HFFc6 (cell line): ENCODE measurements around the gene NANOGP8. TPM values are rescaled to one million over a fixed set of nuclear protein-coding genes. Genes with fewer than 3 reads are reported as not detected.

Experiments
- DNase-seq: peaks from one replicate; pipeline ENCODE4 v3.0.0-alpha.2; 2018
- H3K27ac Mint-ChIP-seq: 2 replicates; pipeline ENCODE4 v1.8.0; 2020; ENCODE audit warnings: mild to moderate bottlenecking, mixed read lengths
- H3K27me3 Mint-ChIP-seq: 2 replicates; pipeline ENCODE4 v1.8.0; 2021; ENCODE audit warnings: mild to moderate bottlenecking, moderate library complexity, mixed read lengths; ENCODE audit not compliant: insufficient read depth
- H3K36me3 Mint-ChIP-seq: 2 replicates; pipeline ENCODE4 v1.8.0; 2021; ENCODE audit warnings: low read depth, mixed read lengths
- H3K4me1 Mint-ChIP-seq: 2 replicates; pipeline ENCODE4 v1.8.0; 2020; ENCODE audit warnings: low read depth, mixed read lengths
- H3K4me3 Mint-ChIP-seq: 2 replicates; pipeline ENCODE4 v1.8.0; 2020; ENCODE audit warnings: mild to moderate bottlenecking, moderate library complexity, mixed read lengths
- H3K9me3 Mint-ChIP-seq: 2 replicates; pipeline ENCODE4 v1.8.0; 2020; ENCODE audit warnings: mild to moderate bottlenecking, mixed read lengths
- total RNA-seq, 6 experiments: library from RNA; stranded (reverse); fragmentation: NEBNext Ultra II Directional; extraction: Animal tissue kit (Norgen Biotek cat#: 25700); gene quantifications; 2 replicates in 1 of 6; 3 replicates in 5 of 6; pipeline ENCODE4 v1.2.3, GENCODE V29; 2021
- TF ChIP-seq, protein P1 (sequence below): fragments of 200-600 bp; sonication (generic); IDR thresholded peaks from 2 replicates; pipeline ENCODE4 v1.5.0; 2021; ENCODE audit warnings: antibody characterized with exemption, mild to moderate bottlenecking

NANOGP8 gene
- total RNA-seq, 6 experiments from 2014 or later: not detected

DNA sequence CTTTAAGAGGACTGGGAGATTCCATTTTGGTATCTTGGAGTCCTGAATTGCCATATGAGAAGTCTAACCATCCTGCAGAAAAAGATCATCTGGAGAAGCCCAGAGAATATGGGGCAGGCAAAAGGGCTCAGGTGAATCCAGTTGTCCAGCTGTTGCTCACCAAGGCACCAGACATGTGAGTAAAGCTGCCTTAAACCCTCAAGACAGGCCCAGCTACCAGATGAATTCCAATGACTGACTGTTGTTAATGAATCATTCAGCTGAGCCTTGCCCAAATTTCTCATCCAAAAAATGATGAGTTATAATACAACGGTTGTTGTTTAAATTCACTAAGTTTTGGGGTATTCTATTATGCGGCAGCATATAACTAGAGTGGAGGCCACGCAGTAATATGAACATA is 22.0 kb upstream of the NANOGP8 start:
- Mint-ChIP-seq H3K36me3 (no peaks in the 10 kb centered on the region), H3K4me3 (no peak overlapping the region), H3K27me3 (peaks cover 2% of the 10 kb centered on the region; the same call in 1 of the 2 replicates), H3K27ac (no peak overlapping the region), H3K4me1 (no peaks in the 10 kb centered on the region), H3K9me3 (no peaks in the 10 kb centered on the region)
- DNase-seq: no peak
- TF ChIP-seq, protein P1, sequence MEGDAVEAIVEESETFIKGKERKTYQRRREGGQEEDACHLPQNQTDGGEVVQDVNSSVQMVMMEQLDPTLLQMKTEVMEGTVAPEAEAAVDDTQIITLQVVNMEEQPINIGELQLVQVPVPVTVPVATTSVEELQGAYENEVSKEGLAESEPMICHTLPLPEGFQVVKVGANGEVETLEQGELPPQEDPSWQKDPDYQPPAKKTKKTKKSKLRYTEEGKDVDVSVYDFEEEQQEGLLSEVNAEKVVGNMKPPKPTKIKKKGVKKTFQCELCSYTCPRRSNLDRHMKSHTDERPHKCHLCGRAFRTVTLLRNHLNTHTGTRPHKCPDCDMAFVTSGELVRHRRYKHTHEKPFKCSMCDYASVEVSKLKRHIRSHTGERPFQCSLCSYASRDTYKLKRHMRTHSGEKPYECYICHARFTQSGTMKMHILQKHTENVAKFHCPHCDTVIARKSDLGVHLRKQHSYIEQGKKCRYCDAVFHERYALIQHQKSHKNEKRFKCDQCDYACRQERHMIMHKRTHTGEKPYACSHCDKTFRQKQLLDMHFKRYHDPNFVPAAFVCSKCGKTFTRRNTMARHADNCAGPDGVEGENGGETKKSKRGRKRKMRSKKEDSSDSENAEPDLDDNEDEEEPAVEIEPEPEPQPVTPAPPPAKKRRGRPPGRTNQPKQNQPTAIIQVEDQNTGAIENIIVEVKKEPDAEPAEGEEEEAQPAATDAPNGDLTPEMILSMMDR: no peak

- no peak for DNase-seq
- no peak overlapping the region for H3K4me3 Mint-ChIP-seq
- no peak overlapping the region for H3K27ac Mint-ChIP-seq
- no peaks in the 10 kb centered on the region for H3K4me1 Mint-ChIP-seq
- H3K9me3 Mint-ChIP-seq: no peaks in the 10 kb centered on the region
- H3K36me3 Mint-ChIP-seq: no peaks in the 10 kb centered on the region
- peaks cover 2% of the 10 kb centered on the region; the same call in 1 of the 2 replicates for H3K27me3 Mint-ChIP-seq
- TF ChIP-seq, protein P1: no peak
Observed at GRCh38 chr15:35104526-35105147, 19.5 kb upstream of the NANOGP8 start.

- no peaks in the 10 kb centered on the region for H3K4me1 Mint-ChIP-seq
- no peak for DNase-seq
- H3K27ac Mint-ChIP-seq: no peak overlapping the region
- peaks cover 3% of the 10 kb centered on the region for H3K27me3 Mint-ChIP-seq
- TF ChIP-seq, protein P1: no peak
- no peaks in the 10 kb centered on the region for H3K36me3 Mint-ChIP-seq
- no peaks in the 10 kb centered on the region for H3K9me3 Mint-ChIP-seq
- no peak overlapping the region for H3K4me3 Mint-ChIP-seq
Observed at GRCh38 chr15:35102186-35102585, 17.1 kb upstream of the NANOGP8 start.

GRCh38 chr15:35101335-35101734 is 16.2 kb upstream of the NANOGP8 start:
- Mint-ChIP-seq H3K36me3 (no peaks in the 10 kb centered on the region), H3K27ac (no peak overlapping the region), H3K4me3 (no peak overlapping the region), H3K9me3 (no peaks in the 10 kb centered on the region), H3K27me3 (peaks cover 3% of the 10 kb centered on the region), H3K4me1 (no peaks in the 10 kb centered on the region)
- TF ChIP-seq, protein P1: no peak
- DNase-seq: no peak

DNA sequence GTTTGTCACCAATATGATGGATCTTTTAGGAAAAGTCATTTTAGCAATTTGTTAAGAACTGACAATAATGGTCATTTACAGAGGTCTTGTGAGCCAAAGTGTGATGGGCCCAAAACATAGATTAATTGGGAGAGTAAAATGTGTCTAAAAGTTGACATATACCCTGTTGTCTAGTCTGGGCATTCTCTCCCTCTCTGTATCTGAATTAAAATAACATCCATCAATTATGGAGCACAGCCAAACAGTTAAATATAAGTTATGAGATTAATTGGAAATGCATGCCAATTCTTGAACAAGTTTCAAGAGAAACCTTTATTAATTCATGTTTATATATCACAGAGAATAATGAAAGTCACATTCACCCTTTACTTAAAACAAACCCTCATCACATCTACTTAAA is 13.6 kb upstream of the NANOGP8 start:
- no peak for DNase-seq
- H3K36me3 Mint-ChIP-seq: no peaks in the 10 kb centered on the region
- no peak overlapping the region for H3K27ac Mint-ChIP-seq
- H3K4me3 Mint-ChIP-seq: no peak overlapping the region
- H3K4me1 Mint-ChIP-seq: no peaks in the 10 kb centered on the region
- no peaks in the 10 kb centered on the region for H3K9me3 Mint-ChIP-seq
- H3K27me3 Mint-ChIP-seq: peaks cover 2% of the 10 kb centered on the region; the same call in 1 of the 2 replicates
- TF ChIP-seq, protein P1: no peak

GRCh38 chr15:35095941-35096340 is 10.8 kb upstream of the NANOGP8 start:
- no peak overlapping the region for H3K27ac Mint-ChIP-seq
- DNase-seq: no peak
- TF ChIP-seq, protein P1: no peak

More at GRCh38 chr15:35095941-35096340, 10.8 kb upstream of the NANOGP8 start:
- Mint-ChIP-seq H3K9me3 (no peaks in the 10 kb centered on the region), H3K4me3 (no peak overlapping the region), H3K27me3 (peaks cover 2% of the 10 kb centered on the region; the same call in 1 of the 2 replicates), H3K4me1 (no peaks in the 10 kb centered on the region), H3K36me3 (no peaks in the 10 kb centered on the region)
